Keratinocyte (primary cell): Measurements from ENCODE around the gene PTPRT. TPM values are rescaled to one million over a fixed set of nuclear protein-coding genes. Genes with fewer than 3 reads are reported as not detected.

Experiments
- DNase-seq: peaks from one replicate; pipeline ENCODE4 v3.0.0-alpha.2; 2011; ENCODE audit warnings: low read depth, missing footprints, low spot score
- FAIRE-seq: peaks from 2 replicates; lab custom pipeline; 2011; peaks lifted over from hg19 to GRCh38; lab: Jason Lieb, UNC
- H2AFZ ChIP-seq: 2 replicates; pipeline ENCODE4 v1.6.0; 2012; ENCODE audit warnings: low read length, control low read depth, inconsistent platforms; ENCODE audit not compliant: control insufficient read depth
- H3K27ac ChIP-seq: 2 replicates; pipeline ENCODE4 v1.5.1; 2011; ENCODE audit warnings: low read length; ENCODE audit not compliant: control insufficient read depth, insufficient read depth
- H3K27me3 ChIP-seq: 3 replicates; pipeline ENCODE4 v1.6.0; 2011; ENCODE audit warnings: low read length; ENCODE audit not compliant: control insufficient read depth, insufficient read depth; ENCODE audit errors: extremely low read depth
- H3K36me3 ChIP-seq, 2 experiments: 2 replicates in 1 of 2; 3 replicates in 1 of 2; pipeline ENCODE4 v1.5.1; 2011; ENCODE audit warnings: low read length in 2 of 2, mild to moderate bottlenecking in 1 of 2; ENCODE audit not compliant: control insufficient read depth in 2 of 2, insufficient read depth in 2 of 2; ENCODE audit errors: extremely low read depth in 1 of 2
- H3K4me1 ChIP-seq: 3 replicates; pipeline ENCODE4 v1.5.1; 2011; ENCODE audit warnings: low read length; ENCODE audit not compliant: control insufficient read depth, insufficient read depth; ENCODE audit errors: extremely low read depth
- H3K4me2 ChIP-seq: 3 replicates; pipeline ENCODE4 v1.6.0; 2011; ENCODE audit warnings: low read depth, low read length; ENCODE audit not compliant: control insufficient read depth, insufficient read depth; ENCODE audit errors: extremely low read depth
- H3K4me3 ChIP-seq, 3 experiments: fragments of 200-600 bp in 1 of 3; sonication (generic) in 1 of 3; 2 replicates in 2 of 3; 3 replicates in 1 of 3; pipeline ENCODE4 v1.5.1; 2011 to 2016; ENCODE audit warnings: low read length in 3 of 3, mild to moderate bottlenecking in 3 of 3, control low read depth in 2 of 3, inconsistent platforms in 1 of 3, low read depth in 1 of 3, mixed read lengths in 1 of 3, mixed run types in 1 of 3, moderate library complexity in 1 of 3; ENCODE audit not compliant: control insufficient read depth in 2 of 3, insufficient read depth in 2 of 3; ENCODE audit errors: extremely low read depth in 1 of 3
- H3K79me2 ChIP-seq: 2 replicates; pipeline ENCODE4 v1.6.0; 2012; ENCODE audit warnings: low read length; ENCODE audit not compliant: control insufficient read depth, insufficient read depth
- H3K9ac ChIP-seq: 3 replicates; pipeline ENCODE4 v1.6.0; 2011; ENCODE audit warnings: low read length; ENCODE audit not compliant: control insufficient read depth, insufficient read depth; ENCODE audit errors: extremely low read depth
- H3K9me1 ChIP-seq: 3 replicates; pipeline ENCODE4 v1.6.0; 2011; ENCODE audit warnings: low read length; ENCODE audit not compliant: control insufficient read depth, insufficient read depth; ENCODE audit errors: extremely low read depth
- H3K9me3 ChIP-seq: 2 replicates; pipeline ENCODE4 v1.5.1; 2012; ENCODE audit warnings: low read depth, low read length; ENCODE audit not compliant: control insufficient read depth
- H4K20me1 ChIP-seq: 3 replicates; pipeline ENCODE4 v1.6.0; 2011; ENCODE audit warnings: low read length; ENCODE audit not compliant: control insufficient read depth, insufficient read depth; ENCODE audit errors: extremely low read depth
- EZH2 ChIP-seq: IDR thresholded peaks from one replicate; pipeline ENCODE4 v1.6.1; 2012; ENCODE audit warnings: inconsistent platforms, mild to moderate bottlenecking, low read length, moderate library complexity
- dilution Hi-C: fragments of 300-500 bp; cut with MboI; formaldehyde crosslinking; loops from one replicate; pipeline ENCODE4 v1.7.0; 2020; ENCODE audit warnings: low sequenced_read_pairs; ENCODE audit not compliant: extremely low pct_ligation_motif_present
- polyA plus RNA-seq, 5 experiments: library from polyadenylated mRNA; depleted of rRNA in 3 of 5; stranded (reverse) in 3 of 5; stranded (forward) in 1 of 5; unstranded in 1 of 5; fragments of >200 nt; gene quantifications; 1 replicate in 1 of 5; 2 replicates in 3 of 5; 3 replicates in 1 of 5; pipeline versions ENCODE4 v1.2.1 to v1.2.3, GENCODE V29; 2011 to 2012; ENCODE audit warnings: missing spikeins in 2 of 5, low read depth in 1 of 5, low replicate concordance in 1 of 5
- TF ChIP-seq, protein P1 (sequence below), 3 experiments: IDR thresholded peaks in 1 of 3; conservative IDR thresholded peaks in 1 of 3; optimal IDR thresholded peaks in 1 of 3; 2 replicates in 2 of 3; 3 replicates in 1 of 3; pipeline versions ENCODE3 to v1.5.1; 2011; ENCODE audit warnings: low read length in 3 of 3, mild to moderate bottlenecking in 3 of 3, moderate library complexity in 2 of 3, control low read depth in 1 of 3, inconsistent platforms in 1 of 3; ENCODE audit not compliant: insufficient read depth in 2 of 3; ENCODE audit errors: extremely low read depth in 1 of 3

PTPRT gene
- polyA plus RNA-seq, 1 donor (not counting 4 experiments of a cell fraction or from before 2014, with no cell fraction given): not detected

DNA sequence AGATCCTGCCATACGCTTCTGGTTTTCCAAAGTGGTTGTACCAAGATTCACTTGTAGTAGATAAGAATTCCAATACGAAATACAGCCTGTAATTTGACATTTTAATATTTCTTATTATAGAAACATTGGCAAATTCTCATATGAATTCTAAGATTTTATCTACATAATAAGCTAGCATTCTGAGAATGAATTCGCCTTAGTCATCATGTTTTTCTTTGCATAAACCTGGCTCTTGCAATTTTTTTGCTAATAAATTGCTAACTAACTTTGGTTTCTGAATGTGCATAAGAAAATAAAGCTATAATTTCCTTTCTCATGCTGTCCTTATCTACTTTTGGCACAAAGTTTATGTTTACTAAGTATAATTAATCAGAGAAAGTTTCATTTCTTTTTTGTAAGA is 673.0 kb downstream of the PTPRT start:
- no peak for DNase-seq
- no peak for FAIRE-seq
- Histone ChIP-seq H3K4me3 (no peak overlapping the region), H3K36me3 (no peaks in the 10 kb centered on the region), H3K9ac (no peak overlapping the region), H3K4me1 (no peaks in the 10 kb centered on the region), H3K9me3 (no peaks in the 10 kb centered on the region), H2AFZ (no peak overlapping the region), H3K9me1 (no peaks in the 10 kb centered on the region), H3K4me2 (no peak overlapping the region), H4K20me1 (no peaks in the 10 kb centered on the region), H3K79me2 (no peaks in the 10 kb centered on the region), H3K27me3 (no peaks in the 10 kb centered on the region), H3K27ac (no peak overlapping the region)
- TF ChIP-seq EZH2: no peak
- TF ChIP-seq, protein P1, sequence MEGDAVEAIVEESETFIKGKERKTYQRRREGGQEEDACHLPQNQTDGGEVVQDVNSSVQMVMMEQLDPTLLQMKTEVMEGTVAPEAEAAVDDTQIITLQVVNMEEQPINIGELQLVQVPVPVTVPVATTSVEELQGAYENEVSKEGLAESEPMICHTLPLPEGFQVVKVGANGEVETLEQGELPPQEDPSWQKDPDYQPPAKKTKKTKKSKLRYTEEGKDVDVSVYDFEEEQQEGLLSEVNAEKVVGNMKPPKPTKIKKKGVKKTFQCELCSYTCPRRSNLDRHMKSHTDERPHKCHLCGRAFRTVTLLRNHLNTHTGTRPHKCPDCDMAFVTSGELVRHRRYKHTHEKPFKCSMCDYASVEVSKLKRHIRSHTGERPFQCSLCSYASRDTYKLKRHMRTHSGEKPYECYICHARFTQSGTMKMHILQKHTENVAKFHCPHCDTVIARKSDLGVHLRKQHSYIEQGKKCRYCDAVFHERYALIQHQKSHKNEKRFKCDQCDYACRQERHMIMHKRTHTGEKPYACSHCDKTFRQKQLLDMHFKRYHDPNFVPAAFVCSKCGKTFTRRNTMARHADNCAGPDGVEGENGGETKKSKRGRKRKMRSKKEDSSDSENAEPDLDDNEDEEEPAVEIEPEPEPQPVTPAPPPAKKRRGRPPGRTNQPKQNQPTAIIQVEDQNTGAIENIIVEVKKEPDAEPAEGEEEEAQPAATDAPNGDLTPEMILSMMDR (optimal IDR thresholded peaks at IDR 0.05 in 1 of 3, IDR thresholded peaks at IDR 0.05 in 1 of 3, conservative IDR thresholded peaks at IDR 0.05 in 1 of 3; ENCODE audit: extremely low read depth in 1 of 3, insufficient read depth in 2 of 3, low read length in 3 of 3): no peak
- dilution Hi-C loops: no loop called here

DNA sequence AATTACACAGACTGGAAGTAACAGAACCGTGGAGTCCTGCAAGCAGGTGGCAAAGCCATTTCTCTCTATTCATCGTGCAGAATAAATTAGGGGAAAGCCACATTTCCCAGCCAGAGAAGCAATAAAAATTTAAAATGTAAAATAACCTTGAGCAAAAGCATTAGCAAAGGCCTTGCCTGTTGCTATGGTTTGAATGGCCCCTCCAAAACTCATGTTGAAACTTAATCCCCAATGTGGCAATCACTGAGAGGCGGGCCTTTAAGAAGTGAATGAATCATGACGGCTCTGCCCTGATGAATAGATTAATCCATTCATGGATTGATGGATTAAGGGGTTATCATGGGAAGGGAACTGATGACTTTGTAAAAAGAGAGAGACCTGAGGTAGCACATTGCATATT is 679.0 kb downstream of the PTPRT start:
- H4K20me1 ChIP-seq: no peaks in the 10 kb centered on the region
- DNase-seq: no peak
- H3K4me2 ChIP-seq: no peak overlapping the region
- no peaks in the 10 kb centered on the region for H3K27me3 ChIP-seq
- no peak overlapping the region for H3K9ac ChIP-seq
- H2AFZ ChIP-seq: no peak overlapping the region
- H3K36me3 ChIP-seq: no peaks in the 10 kb centered on the region
- dilution Hi-C loops: no loop called here
- no peak for TF ChIP-seq EZH2
- TF ChIP-seq, protein P1 (optimal IDR thresholded peaks at IDR 0.05 in 1 of 3, IDR thresholded peaks at IDR 0.05 in 1 of 3, conservative IDR thresholded peaks at IDR 0.05 in 1 of 3; ENCODE audit: extremely low read depth in 1 of 3, insufficient read depth in 2 of 3, low read length in 3 of 3): no peak
- no peak overlapping the region for H3K4me3 ChIP-seq
- FAIRE-seq: no peak
- H3K4me1 ChIP-seq: no peaks in the 10 kb centered on the region
- H3K27ac ChIP-seq: no peak overlapping the region
- no peaks in the 10 kb centered on the region for H3K79me2 ChIP-seq
- H3K9me3 ChIP-seq: no peaks in the 10 kb centered on the region
- H3K9me1 ChIP-seq: no peaks in the 10 kb centered on the region
